HepG2 (cell line): Measurements from ENCODE around the gene ACBD7. TPM values are rescaled to one million over a fixed set of nuclear protein-coding genes. Genes with fewer than 3 reads are reported as not detected.

Source experiments
- BCLAF1 ChIP-seq: fragments of 450-650 bp; IDR thresholded peaks from 2 replicates; pipeline ENCODE4 v1.6.1; 2017; ENCODE audit warnings: mild to moderate bottlenecking
- DZIP1 ChIP-seq: sonication (generic); formaldehyde crosslinking; IDR thresholded peaks from 2 replicates; pipeline ENCODE4 v1.5.0; 2020; ENCODE audit warnings: mild to moderate bottlenecking, missing genetic modification reagents
- E2F2 ChIP-seq: sonication (generic); formaldehyde crosslinking; IDR thresholded peaks from 2 replicates; pipeline ENCODE4 v1.4.0; 2020; ENCODE audit warnings: missing genetic modification reagents, borderline replicate concordance
- KLF12 ChIP-seq: sonication (generic); formaldehyde crosslinking; IDR thresholded peaks from 2 replicates; pipeline ENCODE4 v1.4.0; 2020; ENCODE audit warnings: missing genetic modification reagents, borderline replicate concordance
- KLF16 ChIP-seq, 2 experiments: sonication (generic) in 1 of 2; formaldehyde crosslinking in 1 of 2; IDR thresholded peaks; 2 replicates each; pipeline versions ENCODE4 v1.6.1 to v1.8.0; 2016 to 2023; ENCODE audit warnings: missing genetic modification reagents in 2 of 2, missing compliant biosample characterization in 1 of 2
- MNT ChIP-seq: fragments of 450-650 bp; IDR thresholded peaks from 2 replicates; pipeline ENCODE4 v1.6.1; 2016
- MYPOP ChIP-seq: sonication (generic); formaldehyde crosslinking; IDR thresholded peaks from 2 replicates; pipeline ENCODE4 v1.8.1; 2023; ENCODE audit warnings: mild to moderate bottlenecking, moderate library complexity, missing genetic modification reagents
- SIN3A ChIP-seq: IDR thresholded peaks from 2 replicates; pipeline ENCODE4 v1.6.1; 2011; ENCODE audit warnings: low read depth, mild to moderate bottlenecking, control low read depth, low read length, borderline replicate concordance
- THAP9 ChIP-seq: sonication (generic); formaldehyde crosslinking; IDR thresholded peaks from 2 replicates; pipeline ENCODE4; 2020; ENCODE audit warnings: missing genetic modification reagents, mild to moderate bottlenecking, borderline replicate concordance
- ZEB1 ChIP-seq: IDR thresholded peaks from 2 replicates; pipeline ENCODE4 v1.6.1; 2012; ENCODE audit warnings: mild to moderate bottlenecking, low read depth, inconsistent platforms; ENCODE audit not compliant: insufficient replicate concordance
- ZNF383 ChIP-seq: sonication (generic); formaldehyde crosslinking; IDR thresholded peaks from 2 replicates; pipeline ENCODE4 v1.4.0; 2020; ENCODE audit warnings: missing genetic modification reagents, mild to moderate bottlenecking, borderline replicate concordance
- ZNF780A ChIP-seq: sonication (generic); formaldehyde crosslinking; IDR thresholded peaks from 2 replicates; pipeline ENCODE4 v1.8.0; 2022; ENCODE audit warnings: mild to moderate bottlenecking, missing genetic modification reagents, moderate library complexity
- ZSCAN9 ChIP-seq: IDR thresholded peaks from 2 replicates; pipeline ENCODE4 v1.6.1; 2016; ENCODE audit warnings: borderline replicate concordance
- polyA plus RNA-seq, 8 experiments: library from polyadenylated mRNA; depleted of rRNA in 3 of 8; stranded (reverse) in 7 of 8; unstranded in 1 of 8; fragments of >200 nt; fragmentation: Illumina TruSeq in 4 of 8; extraction: Trizol in 4 of 8; gene quantifications; 2 replicates each; pipeline versions ENCODE4 v1.2.1 to v1.2.3, GENCODE V29; 2011 to 2016; ENCODE audit warnings: low read depth in 4 of 8, missing spikeins in 1 of 8, mixed read lengths in 1 of 8; ENCODE audit not compliant: insufficient read depth in 1 of 8
- total RNA-seq, 5 experiments: library from RNA; depleted of rRNA; stranded (reverse); fragments of >200 nt; fragmentation: Illumina TruSeq; extraction: Trizol; gene quantifications; 2 replicates each; pipeline ENCODE4 v1.2.3, GENCODE V29; 2016; ENCODE audit warnings: low read depth in 1 of 5

The ACBD7 gene
- total and polyA plus RNA-seq, 2 of the 13 experiments (the other 11 are each of a cell fraction or from before 2014, with no cell fraction given) = 1.4 to 2.6 TPM

GRCh38 chr10:15088428-15089261 is at the start of gene ACBD7 (continued):
- TF ChIP-seq MYPOP (CRISPR knock-in tag) = no peak
- TF ChIP-seq ZSCAN9 (CRISPR knock-in tag) = 0 out of 2 replicates have a peak, but pooled peaks have one; percentile 13
- 0 out of 2 replicates have a peak, but pooled peaks have one; percentile 25 for TF ChIP-seq KLF12 (CRISPR knock-in tag)
- peak; percentile 84; the same call in 1 of the 2 replicates for TF ChIP-seq SIN3A
- TF ChIP-seq MNT = no peak
- TF ChIP-seq DZIP1 (CRISPR knock-in tag) = no peak
- TF ChIP-seq KLF16 (CRISPR knock-in tag; IDR thresholded peaks at IDR 0.05) = peak in 1 of 2 experiments; percentile 75; a peak in 1 of 4 replicates
- TF ChIP-seq ZNF383 (CRISPR knock-in tag) = 0 out of 2 replicates have a peak, but pooled peaks have one; percentile 41
- no peak for TF ChIP-seq ZEB1
- no peak for TF ChIP-seq E2F2
- no peak; the same call in 1 of the 2 replicates for TF ChIP-seq THAP9 (CRISPR knock-in tag)
- no peak for TF ChIP-seq ZNF780A
- TF ChIP-seq BCLAF1 = no peak
